ENCODE results near the gene IDH3A. TPM values are rescaled to one million over a fixed set of nuclear protein-coding genes. Genes with fewer than 3 reads are reported as not detected.

Gene IDH3A
- polyA plus RNA-seq, 3 donors = 48.8 to 54.3 (median 52.6) TPM

- no peak for DNase-seq (ENCODE audit: extremely low read depth in 1 of 11, low read depth in 9 of 11, low spot score in 4 of 11)
Measured at GRCh38 chr15:78208887-78209645, 59.9 kb downstream of the IDH3A start.

- DNase-seq (ENCODE audit: extremely low read depth in 1 of 11, low read depth in 9 of 11, low spot score in 4 of 11) = no peak
Measured at GRCh38 chr15:78209646-78210348, 60.6 kb downstream of the IDH3A start.

GRCh38 chr15:78210349-78210717 is 61.2 kb downstream of the IDH3A start:
- no peak for DNase-seq (ENCODE audit: extremely low read depth in 1 of 11, low read depth in 9 of 11, low spot score in 4 of 11)

GRCh38 chr15:78211189-78211921 is 62.2 kb downstream of the IDH3A start:
- no peak for DNase-seq (ENCODE audit: extremely low read depth in 1 of 11, low read depth in 9 of 11, low spot score in 4 of 11)

GRCh38 chr15:78212008-78212407 is 62.8 kb downstream of the IDH3A start:
- no peak for DNase-seq (ENCODE audit: extremely low read depth in 1 of 11, low read depth in 9 of 11, low spot score in 4 of 11)

GRCh38 chr15:78212546-78213424 is 63.6 kb downstream of the IDH3A start:
- no peak for DNase-seq (ENCODE audit: extremely low read depth in 1 of 11, low read depth in 9 of 11, low spot score in 4 of 11)

GRCh38 chr15:78213425-78213750 is 64.2 kb downstream of the IDH3A start:
- no peak for DNase-seq (ENCODE audit: extremely low read depth in 1 of 11, low read depth in 9 of 11, low spot score in 4 of 11)

GRCh38 chr15:78213956-78214355 is 64.8 kb downstream of the IDH3A start:
- DNase-seq (ENCODE audit: extremely low read depth in 1 of 11, low read depth in 9 of 11, low spot score in 4 of 11) = no peak

- no peak for DNase-seq (ENCODE audit: extremely low read depth in 1 of 11, low read depth in 9 of 11, low spot score in 4 of 11)
Measured at GRCh38 chr15:78216276-78217104, 67.3 kb downstream of the IDH3A start.

GRCh38 chr15:78220713-78221112 is 71.6 kb downstream of the IDH3A start:
- DNase-seq (ENCODE audit: extremely low read depth in 1 of 11, low read depth in 9 of 11, low spot score in 4 of 11) = no peak

Other genes starting within 250 kb of the IDH3A start
- gene TBC1D2B, start 71.7 kb upstream of the IDH3A start, polyA plus RNA-seq (ENCODE audit: insufficient read length in 3 of 3) = 10 to 100 TPM; 27.7 to 30.5 (median 29.8) TPM
- gene SH2D7, start 56.8 kb upstream of the IDH3A start, polyA plus RNA-seq (ENCODE audit: insufficient read length in 3 of 3) = under 1 TPM; 0.44 to 0.83 (median 0.65) TPM
- gene CIB2, start 17.9 kb upstream of the IDH3A start, polyA plus RNA-seq (ENCODE audit: insufficient read length in 3 of 3) = 10 to 100 TPM; 27.6 to 38.4 (median 29.0) TPM
- gene ACSBG1, start 85.2 kb downstream of the IDH3A start, polyA plus RNA-seq (ENCODE audit: insufficient read length in 3 of 3) = 1 to 10 TPM; 1.1 to 1.7 (median 1.5) TPM
- gene DNAJA4, start 115.2 kb downstream of the IDH3A start, polyA plus RNA-seq (ENCODE audit: insufficient read length in 3 of 3) = 10 to 100 TPM; 23.4 to 32.4 (median 25.3) TPM
- 100 to 1,000 TPM; 103 to 108 (median 108) TPM for gene SKIC8, start 150.2 kb downstream of the IDH3A start, polyA plus RNA-seq (ENCODE audit: insufficient read length in 3 of 3)
- 10 to 100 TPM; 35.2 to 56.2 (median 44.5) TPM for gene CRABP1, start 191.0 kb downstream of the IDH3A start, polyA plus RNA-seq (ENCODE audit: insufficient read length in 3 of 3)

All from renal cortex interstitium (tissue), 11 donors.